ENCODE results near the gene CDH20. TPM values are rescaled to one million over a fixed set of nuclear protein-coding genes. Genes with fewer than 3 reads are reported as not detected.
A peak's percentile ranks its signal among the peaks of the same experiment; 100 is the strongest.

CDH20 gene
- total and polyA plus RNA-seq, 8 donors, result 0.15 to 1.5 (median 0.43) TPM; not detected in 5

- TF ChIP-seq POLR2A (IDR thresholded peaks at IDR 0.05) (no peak), EP300 (IDR thresholded peaks at IDR 0.05) (no peak), POLR2AphosphoS5 (IDR thresholded peaks at IDR 0.05) (no peak)
- TF ChIP-seq, protein P1, sequence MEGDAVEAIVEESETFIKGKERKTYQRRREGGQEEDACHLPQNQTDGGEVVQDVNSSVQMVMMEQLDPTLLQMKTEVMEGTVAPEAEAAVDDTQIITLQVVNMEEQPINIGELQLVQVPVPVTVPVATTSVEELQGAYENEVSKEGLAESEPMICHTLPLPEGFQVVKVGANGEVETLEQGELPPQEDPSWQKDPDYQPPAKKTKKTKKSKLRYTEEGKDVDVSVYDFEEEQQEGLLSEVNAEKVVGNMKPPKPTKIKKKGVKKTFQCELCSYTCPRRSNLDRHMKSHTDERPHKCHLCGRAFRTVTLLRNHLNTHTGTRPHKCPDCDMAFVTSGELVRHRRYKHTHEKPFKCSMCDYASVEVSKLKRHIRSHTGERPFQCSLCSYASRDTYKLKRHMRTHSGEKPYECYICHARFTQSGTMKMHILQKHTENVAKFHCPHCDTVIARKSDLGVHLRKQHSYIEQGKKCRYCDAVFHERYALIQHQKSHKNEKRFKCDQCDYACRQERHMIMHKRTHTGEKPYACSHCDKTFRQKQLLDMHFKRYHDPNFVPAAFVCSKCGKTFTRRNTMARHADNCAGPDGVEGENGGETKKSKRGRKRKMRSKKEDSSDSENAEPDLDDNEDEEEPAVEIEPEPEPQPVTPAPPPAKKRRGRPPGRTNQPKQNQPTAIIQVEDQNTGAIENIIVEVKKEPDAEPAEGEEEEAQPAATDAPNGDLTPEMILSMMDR (IDR thresholded peaks at IDR 0.05), result no peak
- no peaks in the 10 kb centered on the region for H3K27me3 ChIP-seq
These were observed 101.9 kb downstream of the CDH20 start for GRCh38 chr18:61435064-61435652.

DNA sequence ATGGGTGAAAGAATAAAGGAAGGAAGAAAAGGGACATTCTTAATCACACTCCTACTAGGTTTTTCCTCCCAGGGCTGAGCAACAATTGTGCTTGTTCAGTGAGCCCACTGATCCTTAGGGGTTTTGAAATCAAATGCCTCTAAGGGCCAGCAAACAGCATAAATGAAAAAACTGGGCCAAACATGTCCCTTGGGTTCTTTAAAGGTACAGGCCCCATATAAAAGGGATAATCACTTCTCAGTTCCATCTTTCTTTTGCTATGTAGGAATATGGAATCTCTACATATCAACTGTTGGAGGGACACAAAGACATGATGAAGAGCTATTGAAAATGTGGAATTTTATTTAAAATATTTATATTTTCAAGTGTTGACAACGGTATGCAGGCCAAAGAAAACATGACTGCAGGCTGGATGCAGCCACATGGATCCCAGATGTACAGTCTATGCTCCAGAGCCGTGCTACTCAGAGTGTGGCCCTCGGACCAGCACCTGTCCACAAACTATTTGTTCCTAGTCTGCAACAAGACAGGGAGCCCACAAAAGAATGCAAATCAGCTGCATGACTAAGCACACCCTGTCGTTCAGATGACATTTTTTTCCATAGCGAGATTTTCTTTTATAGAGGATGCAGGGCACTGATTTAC lies 110.0 kb downstream of the CDH20 start:
- H3K27me3 ChIP-seq, result no peaks in the 10 kb centered on the region
- intact Hi-C loops (cut with DNase I; ENCODE audit: low total_unique reads), result no loop called here
- H3K36me3 ChIP-seq, result no peaks in the 10 kb centered on the region
- no peaks in the 10 kb centered on the region for H3K9me3 ChIP-seq
- TF ChIP-seq EP300 (IDR thresholded peaks at IDR 0.05) (no peak), POLR2AphosphoS5 (IDR thresholded peaks at IDR 0.05) (no peak), POLR2A (IDR thresholded peaks at IDR 0.05) (no peak)
- TF ChIP-seq, protein P1 (IDR thresholded peaks at IDR 0.05), result no peak
- H3K4me3 ChIP-seq, result no peak overlapping the region
- H3K4me1 ChIP-seq, result no peaks in the 10 kb centered on the region
- DNase-seq, result no peak
- H3K27ac ChIP-seq, result no peak overlapping the region
- 65 to 73% (median 72%) methylated on average over 5 of the region's 5 CpGs for WGBS, 5 donors

More at GRCh38 chr18:61435064-61435652, 101.9 kb downstream of the CDH20 start:
- Histone ChIP-seq H3K27ac (no peak overlapping the region), H3K4me3 (no peak overlapping the region), H3K9me3 (peaks cover 0 to 11% (median 3%) of the 10 kb centered on the region in 4 donors), H3K36me3 (no peaks in the 10 kb centered on the region), H3K4me1 (no peaks in the 10 kb centered on the region)
- 23 to 45% (median 29%) methylated on average over 3 of the region's 3 CpGs for WGBS, 5 donors
- DNase-seq, result peak in 1 of 2 donors; percentile 3
- intact Hi-C loops (cut with DNase I; ENCODE audit: low total_unique reads), result no loop called here

- H3K27ac ChIP-seq, result no peak overlapping the region
- no peaks in the 10 kb centered on the region for H3K36me3 ChIP-seq
- WGBS, 5 donors, result 12 to 47% (median 34%) methylated on average over 2 of the region's 2 CpGs
- no peaks in the 10 kb centered on the region for H3K27me3 ChIP-seq
- no peaks in the 10 kb centered on the region for H3K9me3 ChIP-seq
- H3K4me1 ChIP-seq, result no peaks in the 10 kb centered on the region
- DNase-seq, result no peak
- H3K4me3 ChIP-seq, result no peak overlapping the region
- intact Hi-C loops (cut with DNase I; ENCODE audit: low total_unique reads), result no loop called here
- TF ChIP-seq POLR2A (IDR thresholded peaks at IDR 0.05) (no peak), EP300 (IDR thresholded peaks at IDR 0.05) (no peak), POLR2AphosphoS5 (IDR thresholded peaks at IDR 0.05) (no peak)
- TF ChIP-seq, protein P1 (IDR thresholded peaks at IDR 0.05), result no peak
These were observed 115.1 kb downstream of the CDH20 start for GRCh38 chr18:61448316-61448715.

GRCh38 chr18:61459896-61460648 lies 126.8 kb downstream of the CDH20 start:
- TF ChIP-seq EP300 (IDR thresholded peaks at IDR 0.05) (no peak), POLR2AphosphoS5 (IDR thresholded peaks at IDR 0.05) (no peak), POLR2A (IDR thresholded peaks at IDR 0.05) (no peak)
- TF ChIP-seq, protein P1 (IDR thresholded peaks at IDR 0.05), result no peak
- Histone ChIP-seq H3K27me3 (no peaks in the 10 kb centered on the region), H3K27ac (no peak overlapping the region), H3K4me3 (no peak overlapping the region), H3K4me1 (no peaks in the 10 kb centered on the region), H3K9me3 (no peaks in the 10 kb centered on the region), H3K36me3 (no peaks in the 10 kb centered on the region)
- intact Hi-C loops (cut with DNase I; ENCODE audit: low total_unique reads), result no loop called here
- 57 to 70% (median 62%) methylated on average over 4 of the region's 4 CpGs for WGBS, 5 donors
- DNase-seq, result peak in 1 of 2 donors; percentile 52

Data from stomach (tissue), 9 donors.